Measurements from ENCODE around the gene HRH3.
A peak's percentile ranks its signal among the peaks of the same experiment; 100 is the strongest.

HRH3 gene

DNA sequence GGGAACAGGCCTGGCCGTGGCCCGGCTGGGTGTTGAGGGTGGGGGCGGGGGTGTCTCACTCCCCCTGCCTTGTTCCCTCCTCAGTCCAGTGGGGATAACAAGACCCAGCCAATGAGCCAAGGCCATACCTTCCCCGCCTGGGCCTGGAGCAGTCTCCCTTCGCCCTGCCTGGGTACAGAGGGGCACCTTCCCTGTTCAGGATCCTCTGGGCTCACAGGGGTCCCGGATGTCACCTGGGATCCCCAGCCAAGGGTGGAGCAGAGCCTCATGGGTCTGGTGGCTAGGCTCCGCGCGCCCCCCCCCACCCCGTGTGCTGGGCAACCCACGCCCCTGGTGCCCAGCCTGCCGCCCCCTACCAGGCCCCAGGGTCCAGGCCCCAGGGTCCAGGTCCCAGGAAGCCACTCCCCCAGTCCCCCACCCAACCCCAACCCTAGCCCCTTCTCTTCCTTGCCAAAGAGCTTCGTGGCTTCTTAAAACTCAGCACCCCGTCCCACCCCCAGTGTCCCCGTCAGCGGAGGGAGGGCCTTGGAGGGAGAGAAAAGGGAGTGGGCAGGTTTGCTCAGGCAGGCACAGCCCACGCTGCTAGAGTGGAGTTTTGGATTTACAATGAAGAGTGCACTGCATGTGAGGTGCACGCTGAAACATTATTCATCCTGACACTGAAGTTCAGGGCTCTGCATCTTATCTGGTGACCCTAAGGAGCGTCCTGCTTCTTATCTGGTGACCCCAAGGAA is 11.8 kb downstream of the HRH3 start:
- no peaks in the 10 kb centered on the region for H3K9me3 ChIP-seq (ENCODE audit: control insufficient read depth, insufficient read depth, low read depth, low read length)
- CTCF ChIA-PET = no interaction called here
- no peaks in the 10 kb centered on the region for H3K4me1 ChIP-seq (ENCODE audit: control insufficient read depth, insufficient read depth, low read length)
- POLR2A ChIA-PET = no interaction called here
- no peak overlapping the region for H3K27ac ChIP-seq (ENCODE audit: extremely low read depth, low read depth, low read length)
- TF ChIP-seq ZFHX2 (tag by site-specific recombination; conservative IDR thresholded peaks at IDR 0.05) (peak; percentile 50), EGR2 (tag by site-specific recombination; IDR thresholded peaks at IDR 0.05; ENCODE audit: low read depth) (0 out of 2 replicates have a peak, but pooled peaks have one; percentile 24), GLI2 (tag by site-specific recombination; IDR thresholded peaks at IDR 0.05; ENCODE audit: borderline replicate concordance, low read depth) (no peak)
- peaks cover 0 to under 1% of the 10 kb centered on the region in 2 experiments; a peak in 1 of 3 replicates for H3K36me3 ChIP-seq (ENCODE audit: control insufficient read depth in 2 of 2, insufficient read depth in 1 of 2, low read length in 2 of 2)
- no peak overlapping the region for H3K4me3 ChIP-seq (ENCODE audit: low read depth, low read length)

DNA sequence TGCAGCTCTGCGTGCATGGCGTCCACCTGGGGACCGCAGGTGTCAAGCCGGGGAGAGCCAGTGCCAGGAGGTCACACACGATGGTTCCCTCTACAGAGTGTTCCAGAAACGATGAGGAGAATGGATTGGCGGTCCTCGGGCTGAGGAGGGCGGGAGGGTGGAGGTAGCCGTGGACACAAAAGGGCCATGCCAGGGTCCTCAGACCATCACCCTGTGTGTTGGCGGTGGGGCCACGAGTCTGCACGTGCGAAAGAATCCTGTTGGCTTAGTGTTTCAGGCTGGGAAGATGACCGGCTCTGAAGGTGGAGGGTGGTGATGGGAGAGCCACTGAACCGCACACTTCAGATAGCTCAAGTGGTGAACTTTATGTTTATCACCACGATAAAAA is 13.7 kb downstream of the HRH3 start:
- no peak overlapping the region for H3K4me3 ChIP-seq (ENCODE audit: low read depth, low read length)
- H3K9me3 ChIP-seq (ENCODE audit: control insufficient read depth, insufficient read depth, low read depth, low read length) = no peaks in the 10 kb centered on the region
- peaks cover 0 to 14% of the 10 kb centered on the region in 2 experiments; a peak in 1 of 3 replicates for H3K36me3 ChIP-seq (ENCODE audit: control insufficient read depth in 2 of 2, insufficient read depth in 1 of 2, low read length in 2 of 2)
- ChIA-PET POLR2A (interaction anchor here (0.5 kb wide), 1 partner anchor 40 kb away, joined by 3 read pairs; no protein-coding TSS in a partner anchor), CTCF (no interaction called here)
- H3K4me1 ChIP-seq (ENCODE audit: control insufficient read depth, insufficient read depth, low read length) = no peaks in the 10 kb centered on the region
- H3K27ac ChIP-seq (ENCODE audit: extremely low read depth, low read depth, low read length) = no peak overlapping the region
- TF ChIP-seq, protein P1, sequence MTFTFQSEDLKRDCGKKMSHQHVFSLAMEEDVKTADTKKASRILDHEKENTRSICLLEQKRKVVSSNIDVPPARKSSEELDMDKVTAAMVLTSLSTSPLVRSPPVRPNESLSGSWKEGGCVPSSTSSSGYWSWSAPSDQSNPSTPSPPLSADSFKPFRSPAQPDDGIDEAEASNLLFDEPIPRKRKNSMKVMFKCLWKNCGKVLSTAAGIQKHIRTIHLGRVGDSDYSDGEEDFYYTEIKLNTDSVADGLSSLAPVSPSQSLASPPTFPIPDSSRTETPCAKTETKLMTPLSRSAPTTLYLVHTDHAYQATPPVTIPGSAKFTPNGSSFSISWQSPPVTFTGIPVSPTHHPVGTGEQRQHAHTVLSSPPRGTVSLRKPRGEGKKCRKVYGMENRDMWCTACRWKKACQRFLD (tag by site-specific recombination; IDR thresholded peaks at IDR 0.05) = no peak
- TF ChIP-seq ZNF248 (tag by site-specific recombination; IDR thresholded peaks at IDR 0.05) = no peak
- TF ChIP-seq ZNF549 (tag by site-specific recombination; IDR thresholded peaks at IDR 0.05) = no peak
- TF ChIP-seq ZNF2 (tag by site-specific recombination; IDR thresholded peaks at IDR 0.05) = no peak
- no peak for TF ChIP-seq ZNF302 (tag by site-specific recombination; IDR thresholded peaks at IDR 0.05; ENCODE audit: low read depth)
- TF ChIP-seq, protein P2, sequence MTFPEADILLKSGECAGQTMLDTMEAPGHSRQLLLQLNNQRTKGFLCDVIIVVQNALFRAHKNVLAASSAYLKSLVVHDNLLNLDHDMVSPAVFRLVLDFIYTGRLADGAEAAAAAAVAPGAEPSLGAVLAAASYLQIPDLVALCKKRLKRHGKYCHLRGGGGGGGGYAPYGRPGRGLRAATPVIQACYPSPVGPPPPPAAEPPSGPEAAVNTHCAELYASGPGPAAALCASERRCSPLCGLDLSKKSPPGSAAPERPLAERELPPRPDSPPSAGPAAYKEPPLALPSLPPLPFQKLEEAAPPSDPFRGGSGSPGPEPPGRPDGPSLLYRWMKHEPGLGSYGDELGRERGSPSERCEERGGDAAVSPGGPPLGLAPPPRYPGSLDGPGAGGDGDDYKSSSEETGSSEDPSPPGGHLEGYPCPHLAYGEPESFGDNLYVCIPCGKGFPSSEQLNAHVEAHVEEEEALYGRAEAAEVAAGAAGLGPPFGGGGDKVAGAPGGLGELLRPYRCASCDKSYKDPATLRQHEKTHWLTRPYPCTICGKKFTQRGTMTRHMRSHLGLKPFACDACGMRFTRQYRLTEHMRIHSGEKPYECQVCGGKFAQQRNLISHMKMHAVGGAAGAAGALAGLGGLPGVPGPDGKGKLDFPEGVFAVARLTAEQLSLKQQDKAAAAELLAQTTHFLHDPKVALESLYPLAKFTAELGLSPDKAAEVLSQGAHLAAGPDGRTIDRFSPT (tag by site-specific recombination; IDR thresholded peaks at IDR 0.05) = no peak
- TF ChIP-seq ZNF133 (tag by site-specific recombination; IDR thresholded peaks at IDR 0.05) = no peak
- no peak for TF ChIP-seq RBAK (tag by site-specific recombination; IDR thresholded peaks at IDR 0.05)

DNA sequence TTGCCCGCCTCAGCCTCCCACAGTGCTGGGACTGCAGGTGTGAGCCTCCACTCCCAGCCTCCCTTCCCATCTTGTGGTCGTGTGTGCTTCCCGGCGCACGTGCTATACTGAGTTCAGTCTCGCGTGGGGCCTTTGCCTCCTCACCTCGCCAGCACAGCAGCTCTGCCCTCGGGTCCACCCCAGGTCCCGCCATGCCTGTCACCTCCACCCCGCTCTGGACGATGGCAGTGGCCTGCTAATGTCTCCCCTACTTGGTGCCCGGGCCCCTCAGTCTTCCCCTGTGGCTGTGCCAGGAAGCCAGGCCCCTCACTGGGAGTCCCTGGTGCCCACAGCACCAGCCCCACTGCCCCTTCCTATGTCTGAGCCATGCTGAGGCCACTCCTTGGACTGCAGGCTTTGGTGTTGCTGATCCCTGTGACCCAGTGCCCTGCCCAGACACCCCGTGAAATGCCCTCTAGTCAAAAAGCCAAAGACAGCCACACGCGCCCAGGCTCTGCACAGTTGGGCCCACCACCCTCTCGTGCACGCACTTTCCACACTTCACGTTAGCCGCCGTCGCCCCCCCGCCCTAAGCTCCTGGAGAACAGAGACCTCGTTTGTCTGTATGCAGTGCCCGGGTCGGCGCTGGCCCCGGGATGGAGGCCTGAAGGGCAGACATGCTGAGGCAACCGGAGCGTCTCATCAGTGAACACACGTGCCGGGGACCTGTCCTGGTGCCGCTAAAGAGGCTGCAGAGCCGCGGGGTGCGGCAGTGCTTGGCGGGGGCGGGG is 14.3 kb downstream of the HRH3 start:
- no peaks in the 10 kb centered on the region for H3K4me1 ChIP-seq (ENCODE audit: control insufficient read depth, insufficient read depth, low read length)
- no peak overlapping the region for H3K27ac ChIP-seq (ENCODE audit: extremely low read depth, low read depth, low read length)
- H3K36me3 ChIP-seq (ENCODE audit: control insufficient read depth in 2 of 2, insufficient read depth in 1 of 2, low read length in 2 of 2) = peaks cover 0 to 19% of the 10 kb centered on the region in 2 experiments; a peak in 1 of 3 replicates
- no peak overlapping the region for H3K4me3 ChIP-seq (ENCODE audit: low read depth, low read length)
- H3K9me3 ChIP-seq (ENCODE audit: control insufficient read depth, insufficient read depth, low read depth, low read length) = no peaks in the 10 kb centered on the region
- POLR2A ChIA-PET = interaction anchor here (0.6 kb wide), 1 partner anchor 168 kb away, joined by 3 read pairs; no protein-coding TSS in a partner anchor
- CTCF ChIA-PET = no interaction called here
- TF ChIP-seq, protein P3, sequence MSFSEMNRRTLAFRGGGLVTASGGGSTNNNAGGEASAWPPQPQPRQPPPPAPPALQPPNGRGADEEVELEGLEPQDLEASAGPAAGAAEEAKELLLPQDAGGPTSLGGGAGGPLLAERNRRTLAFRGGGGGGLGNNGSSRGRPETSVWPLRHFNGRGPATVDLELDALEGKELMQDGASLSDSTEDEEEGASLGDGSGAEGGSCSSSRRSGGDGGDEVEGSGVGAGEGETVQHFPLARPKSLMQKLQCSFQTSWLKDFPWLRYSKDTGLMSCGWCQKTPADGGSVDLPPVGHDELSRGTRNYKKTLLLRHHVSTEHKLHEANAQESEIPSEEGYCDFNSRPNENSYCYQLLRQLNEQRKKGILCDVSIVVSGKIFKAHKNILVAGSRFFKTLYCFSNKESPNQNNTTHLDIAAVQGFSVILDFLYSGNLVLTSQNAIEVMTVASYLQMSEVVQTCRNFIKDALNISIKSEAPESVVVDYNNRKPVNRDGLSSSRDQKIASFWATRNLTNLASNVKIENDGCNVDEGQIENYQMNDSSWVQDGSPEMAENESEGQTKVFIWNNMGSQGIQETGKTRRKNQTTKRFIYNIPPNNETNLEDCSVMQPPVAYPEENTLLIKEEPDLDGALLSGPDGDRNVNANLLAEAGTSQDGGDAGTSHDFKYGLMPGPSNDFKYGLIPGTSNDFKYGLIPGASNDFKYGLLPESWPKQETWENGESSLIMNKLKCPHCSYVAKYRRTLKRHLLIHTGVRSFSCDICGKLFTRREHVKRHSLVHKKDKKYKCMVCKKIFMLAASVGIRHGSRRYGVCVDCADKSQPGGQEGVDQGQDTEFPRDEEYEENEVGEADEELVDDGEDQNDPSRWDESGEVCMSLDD (tag by site-specific recombination; IDR thresholded peaks at IDR 0.05) = no peak
- TF ChIP-seq YY2 (tag by site-specific recombination; IDR thresholded peaks at IDR 0.05) (no peak), ZNF660 (tag by site-specific recombination; IDR thresholded peaks at IDR 0.05) (no peak), KLF9 (tag by site-specific recombination; IDR thresholded peaks at IDR 0.05; ENCODE audit: low read depth) (no peak), FEZF1 (tag by site-specific recombination; IDR thresholded peaks at IDR 0.05) (no peak), ZBTB1 (tag by site-specific recombination; IDR thresholded peaks at IDR 0.05) (no peak), ZNF830 (tag by site-specific recombination; IDR thresholded peaks at IDR 0.05; ENCODE audit: low read depth) (no peak), ZNF626 (tag by site-specific recombination; IDR thresholded peaks at IDR 0.05) (no peak)
- TF ChIP-seq, protein P4, sequence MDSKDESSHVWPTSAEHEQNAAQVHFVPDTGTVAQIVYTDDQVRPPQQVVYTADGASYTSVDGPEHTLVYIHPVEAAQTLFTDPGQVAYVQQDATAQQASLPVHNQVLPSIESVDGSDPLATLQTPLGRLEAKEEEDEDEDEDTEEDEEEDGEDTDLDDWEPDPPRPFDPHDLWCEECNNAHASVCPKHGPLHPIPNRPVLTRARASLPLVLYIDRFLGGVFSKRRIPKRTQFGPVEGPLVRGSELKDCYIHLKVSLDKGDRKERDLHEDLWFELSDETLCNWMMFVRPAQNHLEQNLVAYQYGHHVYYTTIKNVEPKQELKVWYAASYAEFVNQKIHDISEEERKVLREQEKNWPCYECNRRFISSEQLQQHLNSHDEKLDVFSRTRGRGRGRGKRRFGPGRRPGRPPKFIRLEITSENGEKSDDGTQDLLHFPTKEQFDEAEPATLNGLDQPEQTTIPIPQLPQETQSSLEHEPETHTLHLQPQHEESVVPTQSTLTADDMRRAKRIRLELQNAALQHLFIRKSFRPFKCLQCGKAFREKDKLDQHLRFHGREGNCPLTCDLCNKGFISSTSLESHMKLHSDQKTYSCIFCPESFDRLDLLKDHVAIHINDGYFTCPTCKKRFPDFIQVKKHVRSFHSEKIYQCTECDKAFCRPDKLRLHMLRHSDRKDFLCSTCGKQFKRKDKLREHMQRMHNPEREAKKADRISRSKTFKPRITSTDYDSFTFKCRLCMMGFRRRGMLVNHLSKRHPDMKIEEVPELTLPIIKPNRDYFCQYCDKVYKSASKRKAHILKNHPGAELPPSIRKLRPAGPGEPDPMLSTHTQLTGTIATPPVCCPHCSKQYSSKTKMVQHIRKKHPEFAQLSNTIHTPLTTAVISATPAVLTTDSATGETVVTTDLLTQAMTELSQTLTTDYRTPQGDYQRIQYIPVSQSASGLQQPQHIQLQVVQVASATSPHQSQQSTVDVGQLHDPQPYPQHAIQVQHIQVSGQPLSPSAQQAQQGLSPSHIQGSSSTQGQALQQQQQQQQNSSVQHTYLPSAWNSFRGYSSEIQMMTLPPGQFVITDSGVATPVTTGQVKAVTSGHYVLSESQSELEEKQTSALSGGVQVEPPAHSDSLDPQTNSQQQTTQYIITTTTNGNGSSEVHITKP (tag by site-specific recombination; IDR thresholded peaks at IDR 0.05) = no peak

Measured in HEK293 (cell line).